Activated CD4-positive, alpha-beta memory T cell treated with anti-CD3 and anti-CD28 coated beads for 36 hours (primary cell): Measurements from ENCODE around the gene LGR6. TPM values are rescaled to one million over a fixed set of nuclear protein-coding genes. Genes with fewer than 3 reads are reported as not detected.
"Not testable (repeated sequence)": the region's sequence is repeated elsewhere in the genome, so short reads cannot be mapped to it uniquely, and the experiment has no call there.

ENCODE experiments used
- CTCF ChIA-PET: fragments of 350-600 bp; sonication (Branson Sonifier 250); formaldehyde crosslinking; loops from one replicate; lab custom pipeline; 2021; ENCODE audit warnings: antibody characterized with exemption, inconsistent platforms; lab: Charles Lee
- POLR2A ChIA-PET: fragments of 350-600 bp; sonication (Branson Sonifier 250); formaldehyde crosslinking; loops from one replicate; lab custom pipeline; 2021; ENCODE audit warnings: antibody characterized with exemption; lab: Charles Lee
- DNase-seq: peaks from one replicate; pipeline ENCODE4 v3.0.0-alpha.2; 2020
- H3K27ac Mint-ChIP-seq: one replicate; pipeline ENCODE4 v1.8.0; 2021; ENCODE audit warnings: mixed read lengths
- H3K27me3 Mint-ChIP-seq: one replicate; pipeline ENCODE4 v1.8.0; 2021; ENCODE audit warnings: mixed read lengths
- H3K36me3 Mint-ChIP-seq: one replicate; pipeline ENCODE4 v1.8.0; 2021; ENCODE audit warnings: mixed read lengths
- H3K4me1 Mint-ChIP-seq: one replicate; pipeline ENCODE4 v1.8.0; 2021; ENCODE audit warnings: low read depth, mixed read lengths
- H3K4me3 Mint-ChIP-seq: one replicate; pipeline ENCODE4 v1.8.0; 2021; ENCODE audit warnings: mild to moderate bottlenecking, mixed read lengths
- H3K9me3 Mint-ChIP-seq: one replicate; pipeline ENCODE4 v1.8.0; 2021; ENCODE audit warnings: mixed read lengths
- intact Hi-C: fragments of 100-400 bp; cut with micrococcal nuclease; formaldehyde crosslinking; loops from one replicate; pipeline ENCODE4 v1.15.1; 2023
- total RNA-seq, 2 experiments: library from RNA; stranded (reverse); gene quantifications; one replicate each; pipeline ENCODE4 v1.2.3, GENCODE V29; 2021

Gene LGR6
- total RNA-seq, 2 experiments from 2014 or later, result 0.05 to 0.10 TPM

DNA sequence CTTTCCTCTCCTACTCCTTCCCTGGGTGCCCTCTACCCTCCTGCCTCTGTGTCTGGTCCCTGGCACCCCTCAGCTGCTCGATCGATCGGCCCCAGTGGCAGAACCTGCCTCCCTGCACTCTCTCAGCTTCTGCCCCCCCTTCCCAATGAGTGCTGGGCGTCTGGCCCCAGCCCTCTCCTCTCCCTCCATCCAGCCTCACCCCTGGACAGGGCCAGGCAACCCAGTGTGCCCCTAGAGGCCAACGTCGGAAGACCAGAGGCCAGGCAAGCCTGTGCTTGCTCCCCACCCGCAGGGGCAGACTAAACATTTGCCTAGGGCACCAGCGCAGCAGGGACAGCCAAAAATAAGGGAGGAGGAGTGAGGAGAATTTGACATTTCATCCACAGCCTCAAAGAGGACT lies 43.5 kb downstream of the LGR6 start:
- POLR2A ChIA-PET, result no interaction called here
- CTCF ChIA-PET, result interaction anchor here (0.9 to 1.4 kb wide), 4 partner anchors 10 to 66 kb away, joined by 3 to 5 read pairs (median 4); no protein-coding TSS in a partner anchor

GRCh38 chr1:202238914-202239313 lies 45.3 kb downstream of the LGR6 start:
- H3K27me3 Mint-ChIP-seq, result peaks cover 15% of the 10 kb centered on the region
- H3K27ac Mint-ChIP-seq, result no peak overlapping the region
- ChIA-PET CTCF (interaction anchor here (0.5 to 1.4 kb wide), 3 partner anchors 23 to 335 kb away, joined by 3 to 4 read pairs (median 3); no protein-coding TSS in a partner anchor), POLR2A (no interaction called here)
- intact Hi-C loops, result no loop called here
- DNase-seq, result no peak
- no peaks in the 10 kb centered on the region for H3K9me3 Mint-ChIP-seq
- peaks cover 7% of the 10 kb centered on the region for H3K4me1 Mint-ChIP-seq
- no peaks in the 10 kb centered on the region for H3K36me3 Mint-ChIP-seq
- no peak overlapping the region for H3K4me3 Mint-ChIP-seq

More for the DNA sequence above, 43.5 kb downstream of the LGR6 start:
- H3K9me3 Mint-ChIP-seq, result no peaks in the 10 kb centered on the region
- H3K4me1 Mint-ChIP-seq, result peaks cover 7% of the 10 kb centered on the region
- no peak overlapping the region for H3K4me3 Mint-ChIP-seq
- intact Hi-C loops, result no loop called here
- DNase-seq, result peak; percentile 60
- peaks cover 15% of the 10 kb centered on the region for H3K27me3 Mint-ChIP-seq
- H3K36me3 Mint-ChIP-seq, result no peaks in the 10 kb centered on the region
- no peak overlapping the region for H3K27ac Mint-ChIP-seq

DNA sequence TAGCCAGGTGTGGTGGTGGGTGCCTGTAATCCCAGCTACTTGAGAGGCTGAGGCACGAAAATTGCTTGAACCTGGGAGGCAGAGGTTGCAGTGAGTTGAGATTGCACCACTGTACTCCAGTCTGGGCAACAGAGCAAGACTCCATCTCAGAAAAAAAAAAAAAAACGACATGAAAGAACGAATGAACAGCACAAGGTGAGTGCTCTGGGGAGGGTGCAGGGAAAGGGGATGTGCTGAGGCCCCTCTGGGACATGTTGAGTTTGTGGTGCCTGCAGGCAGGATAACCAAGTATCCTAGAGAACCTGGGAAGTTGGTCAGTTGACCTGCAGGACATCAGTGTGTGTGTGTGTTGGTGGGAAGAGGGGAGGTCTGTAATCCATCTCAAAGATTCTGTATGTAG lies 46.6 kb downstream of the LGR6 start:
- H3K27ac Mint-ChIP-seq, POLR2A ChIA-PET, H3K9me3 Mint-ChIP-seq, H3K4me1 Mint-ChIP-seq, H3K36me3 Mint-ChIP-seq, H3K4me3 Mint-ChIP-seq, DNase-seq, intact Hi-C loops: not testable (repeated sequence)
- peaks cover 15% of the 10 kb centered on the region for H3K27me3 Mint-ChIP-seq
- CTCF ChIA-PET, result interaction anchor here (0.8 kb wide), 1 partner anchor 75 kb away, joined by 4 read pairs; no protein-coding TSS in a partner anchor

- intact Hi-C loops, result no loop called here
- H3K27me3 Mint-ChIP-seq, result peaks cover 15% of the 10 kb centered on the region
- H3K4me1 Mint-ChIP-seq, result peaks cover 7% of the 10 kb centered on the region
- no peak overlapping the region for H3K27ac Mint-ChIP-seq
- no peaks in the 10 kb centered on the region for H3K36me3 Mint-ChIP-seq
- H3K4me3 Mint-ChIP-seq, result no peak overlapping the region
- H3K9me3 Mint-ChIP-seq, result no peaks in the 10 kb centered on the region
- CTCF ChIA-PET, result no interaction called here
- POLR2A ChIA-PET, result no interaction called here
- no peak for DNase-seq
Measured at GRCh38 chr1:202240956-202241355, 47.4 kb downstream of the LGR6 start.

GRCh38 chr1:202241376-202242079 lies 47.9 kb downstream of the LGR6 start:
- no peaks in the 10 kb centered on the region for H3K9me3 Mint-ChIP-seq
- intact Hi-C loops, result no loop called here
- H3K27me3 Mint-ChIP-seq, result peaks cover 9% of the 10 kb centered on the region
- POLR2A ChIA-PET, result no interaction called here
- H3K4me1 Mint-ChIP-seq, result peaks cover 2% of the 10 kb centered on the region
- no peak for DNase-seq
- no peak overlapping the region for H3K27ac Mint-ChIP-seq
- CTCF ChIA-PET, result no interaction called here
- no peak overlapping the region for H3K4me3 Mint-ChIP-seq
- no peaks in the 10 kb centered on the region for H3K36me3 Mint-ChIP-seq

DNA sequence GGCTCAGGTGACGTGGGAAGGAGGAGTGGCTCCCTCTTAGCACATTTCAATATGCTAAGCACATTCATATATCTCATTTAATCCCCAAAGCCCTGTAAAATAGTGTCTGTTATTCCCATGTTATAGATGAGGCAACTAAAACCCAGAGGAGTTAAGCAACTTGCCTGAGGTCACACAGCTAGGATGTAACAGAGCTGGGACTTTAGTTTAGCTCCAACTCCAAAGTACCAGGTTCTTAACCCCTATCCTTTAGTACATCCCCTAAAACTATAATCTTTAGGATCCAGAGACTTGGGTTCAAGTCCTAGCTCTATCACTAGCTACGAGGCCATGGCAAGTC lies 48.5 kb downstream of the LGR6 start:
- H3K27ac Mint-ChIP-seq, result no peak overlapping the region
- no peaks in the 10 kb centered on the region for H3K4me1 Mint-ChIP-seq
- POLR2A ChIA-PET, result no interaction called here
- intact Hi-C loops, result no loop called here
- H3K27me3 Mint-ChIP-seq, result peaks cover 6% of the 10 kb centered on the region
- DNase-seq, result no peak
- CTCF ChIA-PET, result no interaction called here
- no peak overlapping the region for H3K4me3 Mint-ChIP-seq
- no peaks in the 10 kb centered on the region for H3K9me3 Mint-ChIP-seq
- no peaks in the 10 kb centered on the region for H3K36me3 Mint-ChIP-seq

DNA sequence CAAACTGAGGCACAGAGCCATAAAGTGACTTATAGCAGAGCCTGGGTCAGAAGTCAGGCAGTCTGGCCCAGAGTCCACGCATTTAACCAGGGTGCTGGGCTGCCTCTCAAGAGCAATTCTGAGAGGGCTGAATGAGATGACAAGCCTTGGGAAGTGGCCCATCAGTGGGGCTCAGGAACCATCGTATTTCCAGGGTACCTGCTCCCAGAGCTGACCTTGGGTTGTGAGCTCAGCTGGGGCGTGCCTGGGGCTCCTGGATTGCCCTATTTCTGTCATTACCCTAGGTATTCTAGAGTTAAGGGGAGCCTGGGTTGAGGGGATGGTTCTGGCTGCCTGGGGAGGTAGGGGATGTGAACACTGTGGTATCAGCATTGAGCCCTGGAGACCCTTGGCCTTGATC lies 49.4 kb downstream of the LGR6 start:
- Mint-ChIP-seq H3K27ac (no peak overlapping the region), H3K9me3 (no peaks in the 10 kb centered on the region), H3K36me3 (no peaks in the 10 kb centered on the region), H3K4me1 (no peaks in the 10 kb centered on the region), H3K4me3 (no peak overlapping the region), H3K27me3 (peaks cover under 1% of the 10 kb centered on the region)
- intact Hi-C loops, result no loop called here
- no peak for DNase-seq
- CTCF ChIA-PET, result interaction anchor here (1.3 kb wide), 1 partner anchor 12 kb away, joined by 3 read pairs; no protein-coding TSS in a partner anchor
- POLR2A ChIA-PET, result no interaction called here

DNA sequence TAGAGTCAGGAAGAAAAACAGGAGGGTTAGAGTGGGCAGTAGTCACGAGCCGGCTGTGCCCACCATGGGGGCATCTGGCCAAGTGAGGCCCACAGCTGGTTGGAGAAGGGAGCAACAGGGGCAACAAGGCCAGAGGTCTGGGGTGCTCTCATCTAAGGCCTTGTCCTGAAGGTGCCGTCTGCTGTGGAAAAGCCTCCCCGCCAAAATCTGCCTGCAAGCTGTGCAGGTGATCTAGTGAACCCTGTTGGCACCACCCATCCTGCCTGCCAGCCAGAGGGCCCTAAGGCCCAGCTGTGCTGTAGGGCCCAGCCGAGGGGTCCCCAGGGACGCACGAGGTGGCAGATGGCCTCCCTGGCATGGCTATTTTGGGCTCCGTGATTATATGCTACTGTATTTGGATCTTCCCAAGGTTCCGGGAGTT lies 51.3 kb downstream of the LGR6 start:
- H3K27ac Mint-ChIP-seq, result no peak overlapping the region
- CTCF ChIA-PET, result no interaction called here
- no peak overlapping the region for H3K4me3 Mint-ChIP-seq
- intact Hi-C loops, result no loop called here
- POLR2A ChIA-PET, result no interaction called here
- H3K9me3 Mint-ChIP-seq, result no peaks in the 10 kb centered on the region
- no peaks in the 10 kb centered on the region for H3K27me3 Mint-ChIP-seq
- H3K36me3 Mint-ChIP-seq, result no peaks in the 10 kb centered on the region
- no peaks in the 10 kb centered on the region for H3K4me1 Mint-ChIP-seq
- DNase-seq, result no peak

- CTCF ChIA-PET, result no interaction called here
- H3K9me3 Mint-ChIP-seq, result no peaks in the 10 kb centered on the region
- no peak overlapping the region for H3K4me3 Mint-ChIP-seq
- H3K4me1 Mint-ChIP-seq, result no peaks in the 10 kb centered on the region
- POLR2A ChIA-PET, result no interaction called here
- H3K36me3 Mint-ChIP-seq, result no peaks in the 10 kb centered on the region
- H3K27ac Mint-ChIP-seq, result no peak overlapping the region
- peaks cover 1% of the 10 kb centered on the region for H3K27me3 Mint-ChIP-seq
- DNase-seq, result no peak
- intact Hi-C loops, result no loop called here
Measured at GRCh38 chr1:202245391-202245790, 51.8 kb downstream of the LGR6 start.

DNA sequence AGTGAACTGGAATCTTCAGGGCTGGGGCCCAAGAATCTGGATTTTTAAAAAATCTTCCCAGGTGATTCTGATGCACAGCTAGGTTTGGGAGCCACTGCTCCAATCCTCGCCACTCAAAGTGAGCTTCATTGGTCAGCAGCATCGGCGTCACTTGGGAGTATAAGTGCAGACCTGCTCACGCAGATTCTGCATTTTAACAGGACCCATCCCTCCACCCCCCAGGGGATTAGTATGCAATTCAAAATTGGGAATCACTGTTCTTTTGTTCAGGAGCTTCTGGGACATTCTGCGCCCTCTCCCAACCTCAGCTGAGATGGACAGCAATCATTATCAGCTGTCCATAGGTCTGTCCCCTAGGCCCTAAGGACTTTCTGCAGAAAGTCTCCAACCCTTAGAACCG lies 53.5 kb downstream of the LGR6 start:
- no peaks in the 10 kb centered on the region for H3K9me3 Mint-ChIP-seq
- no peak overlapping the region for H3K27ac Mint-ChIP-seq
- POLR2A ChIA-PET, result no interaction called here
- H3K27me3 Mint-ChIP-seq, result peaks cover 3% of the 10 kb centered on the region
- intact Hi-C loops, result no loop called here
- H3K36me3 Mint-ChIP-seq, result no peaks in the 10 kb centered on the region
- H3K4me1 Mint-ChIP-seq, result no peaks in the 10 kb centered on the region
- H3K4me3 Mint-ChIP-seq, result no peak overlapping the region
- DNase-seq, result no peak
- CTCF ChIA-PET, result interaction anchor here (1.1 to 1.2 kb wide), 2 partner anchors 10 to 57 kb away, joined by 3 to 5 read pairs; no protein-coding TSS in a partner anchor

GRCh38 chr1:202247837-202248795 lies 54.5 kb downstream of the LGR6 start:
- H3K27me3 Mint-ChIP-seq, result peaks cover 3% of the 10 kb centered on the region
- ChIA-PET POLR2A (no interaction called here), CTCF (interaction anchor here (1.1 kb wide), 1 partner anchor 58 kb away, joined by 3 read pairs; no protein-coding TSS in a partner anchor)
- no peak for DNase-seq
- no peaks in the 10 kb centered on the region for H3K4me1 Mint-ChIP-seq
- H3K36me3 Mint-ChIP-seq, result no peaks in the 10 kb centered on the region
- intact Hi-C loops, result no loop called here
- H3K27ac Mint-ChIP-seq, result no peak overlapping the region
- no peak overlapping the region for H3K4me3 Mint-ChIP-seq
- no peaks in the 10 kb centered on the region for H3K9me3 Mint-ChIP-seq

GRCh38 chr1:202248861-202249260 lies 55.3 kb downstream of the LGR6 start:
- H3K27ac Mint-ChIP-seq, result no peak overlapping the region
- ChIA-PET POLR2A (no interaction called here), CTCF (no interaction called here)
- no peaks in the 10 kb centered on the region for H3K9me3 Mint-ChIP-seq
- H3K4me1 Mint-ChIP-seq, result no peaks in the 10 kb centered on the region
- intact Hi-C loops, result no loop called here
- H3K4me3 Mint-ChIP-seq, result no peak overlapping the region
- H3K36me3 Mint-ChIP-seq, result no peaks in the 10 kb centered on the region
- H3K27me3 Mint-ChIP-seq, result peaks cover 3% of the 10 kb centered on the region
- DNase-seq, result no peak
